ENCODE measurements around the gene HSPB6.

The HSPB6 gene

GRCh38 chr19:35764432-35765315 lies 7.8 kb upstream of the HSPB6 start:
- no peak for DNase-seq

DNA sequence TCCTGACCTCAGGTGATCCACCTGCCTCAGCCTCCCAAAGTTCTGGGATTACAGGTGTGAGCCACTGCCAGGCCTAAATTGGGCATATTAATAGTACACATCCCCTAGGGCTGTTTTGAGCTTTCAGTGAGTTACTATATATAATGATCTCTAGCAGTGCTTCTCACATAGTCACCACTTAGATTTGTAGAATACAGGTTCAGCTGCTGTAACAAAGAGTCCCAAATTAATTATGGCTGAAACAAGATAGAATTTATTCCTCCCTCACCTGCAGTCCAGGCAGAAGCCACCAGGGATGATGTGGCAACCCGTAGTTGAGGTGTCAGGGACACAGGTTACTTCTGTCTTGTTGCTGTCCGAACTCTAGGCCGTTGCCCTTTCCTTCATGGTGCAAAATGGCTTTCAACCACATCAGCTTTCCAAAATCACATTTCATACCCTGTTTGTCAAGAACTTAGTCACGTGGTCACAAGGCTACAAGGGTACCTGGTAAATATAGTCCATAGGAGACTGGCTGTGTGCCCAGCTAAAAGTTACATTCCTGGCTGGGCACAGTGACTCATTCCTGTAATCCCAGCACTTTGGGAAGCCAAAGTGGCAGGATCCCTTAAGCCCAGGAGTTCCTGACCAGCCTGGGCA lies 4.0 kb upstream of the HSPB6 start:
- no peak for DNase-seq

- no peak for DNase-seq
Observed at GRCh38 chr19:35759697-35760096, 2.9 kb upstream of the HSPB6 start.

DNA sequence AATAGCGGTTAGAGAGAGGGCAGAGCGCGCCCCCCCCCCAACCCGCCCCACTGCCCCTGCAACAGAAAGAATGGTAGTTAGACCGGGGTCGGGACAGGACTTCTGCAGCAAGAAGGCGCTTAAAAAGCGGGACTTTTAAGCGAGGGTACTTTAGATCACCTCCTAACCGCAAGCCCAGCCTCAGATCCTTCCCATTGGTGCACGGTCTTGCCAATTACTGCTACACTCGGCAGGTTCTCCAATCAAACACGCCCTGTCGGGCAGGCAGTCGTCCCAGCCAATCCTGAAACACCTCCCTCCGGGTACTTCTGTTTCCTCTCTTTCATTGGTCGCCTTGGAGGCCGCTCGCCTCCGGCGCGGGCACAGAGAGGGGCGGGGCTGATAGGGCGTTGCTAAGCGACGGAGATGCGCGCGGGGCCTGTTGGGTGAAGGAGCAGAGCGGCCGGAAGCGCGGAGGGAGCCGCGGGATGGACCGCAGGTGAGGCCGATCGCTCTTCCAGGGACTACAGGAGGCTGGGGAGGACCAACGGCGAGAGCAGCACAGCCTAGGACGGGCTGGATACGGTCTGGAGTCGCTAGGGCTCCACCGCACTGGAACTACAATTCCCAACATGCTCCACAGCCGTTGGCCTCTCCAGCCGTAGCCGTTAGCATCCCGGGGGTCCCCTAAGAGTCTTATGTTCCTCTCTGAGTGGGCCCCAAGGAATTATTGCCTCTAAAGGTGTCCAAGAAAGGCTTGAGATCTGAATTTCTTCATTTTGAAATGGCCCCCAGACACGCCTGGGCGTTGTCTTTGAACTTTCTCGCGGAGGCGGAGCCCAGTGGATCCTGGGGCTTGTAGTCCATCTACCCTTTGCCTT lies 1.1 kb upstream of the HSPB6 start, which contains the start of gene PROSER3:
Gene PROSER3, plus strand, starts transcription at position 428 of the 860 bp plus-strand sequence. Its CDS starts 40 bp downstream, at position 468.
- peak; percentile 74 to 99 (median 97) for DNase-seq

DNA sequence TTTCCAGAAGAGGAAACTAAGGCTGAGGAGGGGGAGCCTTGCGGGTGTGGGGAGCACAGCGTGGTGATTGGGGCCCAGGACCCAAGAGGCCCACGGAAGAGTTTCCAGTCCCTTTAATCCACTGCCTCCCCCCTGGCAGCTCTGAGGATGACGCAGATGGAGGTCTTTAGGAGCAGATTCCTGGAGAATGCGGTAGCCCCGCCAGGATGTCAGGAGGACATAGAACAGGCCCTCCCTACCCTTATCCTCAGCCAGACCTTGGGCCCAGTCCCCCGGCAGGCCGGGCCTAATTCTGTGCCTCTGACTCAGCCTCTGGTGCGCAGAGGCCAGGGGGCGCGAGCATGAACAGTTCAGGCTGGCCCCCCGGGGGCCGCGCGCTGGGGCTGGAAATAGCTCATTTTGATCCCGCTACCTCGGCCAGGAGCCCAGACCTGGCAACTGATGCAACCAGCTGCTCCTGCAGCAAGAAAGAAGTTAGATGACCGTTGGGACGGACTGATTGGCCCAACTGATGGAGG lies 461 bp upstream of the HSPB6 start:
- peak in 6 of 14 donors; percentile 34 to 87 (median 76) for DNase-seq

GRCh38 chr19:35755550-35756376 lies 1.1 kb downstream of the HSPB6 start:
- no peak for DNase-seq

- DNase-seq, result no peak
Observed at GRCh38 chr19:35755131-35755549, 1.7 kb downstream of the HSPB6 start.

DNA sequence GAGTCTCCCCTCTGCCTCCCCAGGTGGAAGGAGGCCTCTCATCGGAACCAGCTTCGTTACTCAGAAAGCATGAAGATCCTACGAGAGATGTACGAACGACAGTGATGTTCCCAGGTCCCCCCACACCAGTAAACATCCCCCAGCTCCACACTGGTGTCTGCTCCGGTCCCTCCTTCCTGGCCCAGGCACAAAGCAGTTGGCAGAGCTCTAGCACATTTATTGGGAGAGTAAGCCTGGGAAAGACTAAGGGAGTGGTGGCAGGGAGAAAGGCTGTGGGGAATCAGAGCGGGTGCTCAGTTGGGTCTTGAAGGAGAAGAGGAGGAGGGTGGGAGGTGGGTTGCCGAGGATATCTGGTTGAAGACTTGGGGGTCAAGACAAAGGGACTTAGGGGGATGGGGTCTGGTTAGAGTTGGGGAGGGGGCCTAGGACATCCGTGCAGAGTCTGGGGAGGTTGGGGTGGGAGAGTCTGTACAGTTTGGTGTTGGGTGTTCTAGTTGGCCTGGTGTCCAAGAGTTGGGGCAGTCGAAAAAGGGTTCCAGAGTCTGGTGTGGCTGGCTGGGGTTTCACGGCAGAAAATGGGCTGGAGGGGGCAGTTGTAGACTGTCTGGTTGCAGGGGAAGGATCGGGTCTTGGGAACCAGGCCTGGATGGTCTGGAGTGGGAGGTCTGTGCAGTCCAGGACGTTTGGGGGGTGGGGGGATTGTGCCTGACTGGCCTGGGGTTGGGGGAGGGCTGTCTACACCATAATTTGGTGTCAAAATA lies 2.3 kb downstream of the HSPB6 start:
- no peak for DNase-seq

DNA sequence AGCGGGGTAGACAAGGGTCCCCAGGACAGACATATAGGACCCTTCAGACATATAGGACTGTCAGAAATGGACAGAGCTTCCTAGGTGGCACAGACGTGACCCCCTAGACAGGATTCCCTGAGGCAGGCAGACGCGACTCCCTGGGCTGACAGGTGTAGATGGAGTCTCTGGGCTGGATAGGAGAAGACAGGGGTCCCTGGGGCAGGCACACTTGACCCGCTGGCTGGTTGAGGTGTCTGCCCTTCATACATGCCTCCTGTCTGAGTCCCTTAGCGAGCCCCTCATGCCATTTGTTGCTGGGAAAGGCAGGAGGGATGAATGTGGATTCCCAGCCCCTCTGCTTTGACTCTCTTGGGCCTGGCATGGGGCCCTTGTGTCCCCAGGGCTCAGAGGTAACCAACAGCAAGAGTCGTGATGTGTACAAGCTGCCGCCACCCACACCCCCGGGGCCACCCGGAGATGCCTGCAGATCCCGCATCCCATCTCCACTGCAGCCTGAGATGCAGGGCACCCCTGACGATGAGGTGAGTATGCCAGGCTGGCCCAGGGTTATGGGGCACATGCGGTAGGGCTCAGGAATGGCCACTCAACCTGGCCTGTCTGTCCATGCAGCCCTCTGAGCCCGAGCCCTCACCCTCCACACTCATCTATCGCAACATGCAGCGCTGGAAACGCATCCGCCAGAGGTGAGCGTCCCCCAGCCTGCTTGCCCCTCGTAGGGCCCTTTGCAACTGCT lies 3.0 kb downstream of the HSPB6 start:
- DNase-seq, result no peak

- no peak for DNase-seq
Observed at GRCh38 chr19:35752746-35753350, 4.0 kb downstream of the HSPB6 start.

- DNase-seq, result no peak
Observed at GRCh38 chr19:35751839-35752745, 4.7 kb downstream of the HSPB6 start.

DNA sequence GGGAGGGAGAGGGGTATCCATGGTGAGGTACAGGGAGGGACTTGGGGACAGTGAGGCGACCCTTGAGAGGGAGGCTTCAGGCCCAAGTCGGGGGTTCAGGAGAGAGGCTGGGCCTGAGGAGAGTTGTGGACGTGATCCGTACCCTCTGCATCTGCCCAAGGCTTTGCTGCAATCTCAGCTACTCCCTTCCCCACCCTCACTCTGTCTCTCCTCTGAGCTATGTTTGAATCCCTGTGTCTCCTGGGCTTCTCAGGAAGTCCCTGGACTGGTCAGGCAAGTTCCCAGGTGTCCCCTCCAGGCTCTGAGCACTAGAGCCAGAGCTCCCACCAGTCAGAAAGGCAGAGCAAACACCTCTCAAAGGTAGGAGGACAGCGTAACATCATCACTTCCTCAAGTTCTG lies 6.7 kb downstream of the HSPB6 start:
- no peak for DNase-seq

GRCh38 chr19:35748106-35749020 lies 8.5 kb downstream of the HSPB6 start, which contains the start of gene LIN37:
Gene LIN37 (plus strand): TSS chr19:35748576. CDS start chr19:35748725, 149 bp downstream.
- peak; percentile 91 to 100 (median 98) for DNase-seq

DNA sequence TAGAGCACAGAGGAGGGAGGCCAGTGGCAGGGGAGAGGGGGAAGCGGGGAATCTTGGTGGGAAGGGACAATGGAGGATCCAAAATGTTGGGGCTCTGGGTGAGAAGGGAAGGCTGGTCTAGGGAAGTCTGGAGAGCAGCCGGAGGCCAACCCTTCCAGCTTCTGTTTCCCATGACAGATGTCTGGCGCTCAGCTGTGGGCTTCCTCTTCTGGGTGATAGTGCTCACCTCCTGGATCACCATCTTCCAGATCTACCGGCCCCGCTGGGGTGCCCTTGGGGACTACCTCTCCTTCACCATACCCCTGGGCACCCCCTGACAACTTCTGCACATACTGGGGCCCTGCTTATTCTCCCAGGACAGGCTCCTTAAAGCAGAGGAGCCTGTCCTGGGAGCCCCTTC lies 10.3 kb downstream of the HSPB6 start:
- DNase-seq, result no peak

DNA sequence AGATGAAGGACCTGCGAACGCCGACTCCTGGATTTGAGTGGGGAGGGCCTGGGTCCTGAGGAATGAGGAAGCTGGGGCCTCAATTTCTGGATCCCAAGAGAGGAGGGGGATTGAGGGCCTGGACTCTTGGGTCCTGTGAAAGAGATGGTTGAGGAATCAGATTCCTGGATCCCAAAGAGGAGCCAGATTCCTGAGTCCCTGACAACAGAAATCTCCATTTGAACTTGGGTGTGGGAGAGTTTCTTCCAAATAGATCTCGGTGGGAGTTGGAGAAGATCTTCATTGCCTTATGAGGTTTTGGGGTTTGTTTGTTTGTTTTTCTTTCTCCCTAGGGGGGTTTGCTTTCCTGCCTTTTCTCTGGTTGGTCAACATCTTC lies 10.8 kb downstream of the HSPB6 start:
- DNase-seq, result no peak

DNA sequence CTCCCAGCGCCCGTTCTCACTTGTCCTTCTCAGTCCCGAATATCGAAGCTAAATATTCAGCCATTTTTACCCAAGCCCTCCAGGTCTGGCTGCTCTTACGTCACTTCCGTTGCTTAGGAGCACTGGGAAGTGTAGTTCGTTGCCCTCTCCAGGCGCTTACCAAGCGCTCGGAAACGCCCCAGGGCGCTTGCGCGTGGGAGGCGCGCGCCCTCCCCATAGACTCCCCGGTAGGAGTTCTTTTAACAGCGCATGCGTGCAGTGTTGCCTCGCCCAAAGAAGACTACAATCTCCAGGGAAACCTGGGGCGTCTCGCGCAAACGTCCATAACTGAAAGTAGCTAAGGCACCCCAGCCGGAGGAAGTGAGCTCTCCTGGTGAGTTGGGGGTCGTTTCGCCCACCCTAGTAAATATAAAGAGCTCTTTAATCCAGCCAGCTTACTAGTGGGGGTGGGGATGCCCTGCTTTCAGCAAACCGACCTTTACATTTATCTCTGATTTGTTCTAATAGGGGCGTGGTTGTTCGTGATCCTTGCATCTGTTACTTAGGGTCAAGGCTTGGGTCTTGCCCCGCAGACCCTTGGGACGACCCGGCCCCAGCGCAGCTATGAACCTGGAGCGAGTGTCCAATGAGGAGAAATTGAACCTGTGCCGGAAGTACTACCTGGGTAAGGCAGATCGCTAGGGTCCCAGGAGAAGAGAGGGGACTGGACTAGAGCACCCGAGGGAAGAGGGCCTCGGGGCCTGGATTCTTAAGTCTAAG lies 11.3 kb downstream of the HSPB6 start, which contains the start of the genes PSENEN and U2AF1L4:
Gene PSENEN, plus strand, starts transcription at position 324 of the 759 bp plus-strand sequence. Its CDS starts 280 bp downstream, at position 604.
Gene U2AF1L4, minus strand, starts transcription at position 91 of the 759 bp plus-strand sequence. Its CDS starts 27 bp downstream, at position 64.
- peak; percentile 58 to 99 (median 94) for DNase-seq
